GM23338 (cell line): Measurements from ENCODE around the gene IL1RL1. TPM values are rescaled to one million over a fixed set of nuclear protein-coding genes. Genes with fewer than 3 reads are reported as not detected.

Source experiments
- ATAC-seq: fragments of 200-7000 bp; cut with Tn5 transposase; 3 replicates; pipeline ENCODE4 v1.9.1; 2020
- DNase-seq: peaks from one replicate; pipeline ENCODE4 v3.0.0-alpha.2; 2015; ENCODE audit warnings: low spot score
- H2AFZ ChIP-seq: fragments of 200-600 bp; sonication (generic); 2 replicates; pipeline ENCODE4 v1.8.0; 2016; ENCODE audit warnings: antibody characterized with exemption, mild to moderate bottlenecking, moderate library complexity
- H3F3A ChIP-seq: fragments of 200-600 bp; sonication (generic); replicated peaks from 2 replicates; pipeline ENCODE4 v1.8.0; 2017; ENCODE audit warnings: antibody characterized with exemption, mixed run types, low read depth
- H3K27ac ChIP-seq: fragments of 200-600 bp; sonication (generic); 2 replicates; pipeline ENCODE4 v1.6.1; 2016; ENCODE audit warnings: low read depth
- H3K27me3 ChIP-seq: fragments of 200-600 bp; sonication (generic); 2 replicates; pipeline ENCODE4 v1.8.0; 2016; ENCODE audit warnings: mild to moderate bottlenecking, mixed run types, moderate library complexity; ENCODE audit not compliant: insufficient read depth
- H3K36me3 ChIP-seq: fragments of 200-600 bp; sonication (generic); 2 replicates; pipeline ENCODE4 v1.8.0; 2016; ENCODE audit warnings: mild to moderate bottlenecking; ENCODE audit not compliant: insufficient read depth
- H3K4me1 ChIP-seq: fragments of 200-600 bp; sonication (generic); 2 replicates; pipeline ENCODE4 v1.8.0; 2016; ENCODE audit warnings: mild to moderate bottlenecking, moderate library complexity; ENCODE audit not compliant: insufficient read depth
- H3K4me2 ChIP-seq: fragments of 200-600 bp; sonication (generic); 2 replicates; pipeline ENCODE4 v1.7.1; 2017; ENCODE audit warnings: mixed run types
- H3K4me3 ChIP-seq: fragments of 200-600 bp; sonication (generic); 2 replicates; pipeline ENCODE4 v1.6.1; 2016; ENCODE audit warnings: mixed run types
- H3K79me2 ChIP-seq: fragments of 200-600 bp; sonication (generic); replicated peaks from 2 replicates; pipeline ENCODE4 v1.8.0; 2017; ENCODE audit warnings: mild to moderate bottlenecking; ENCODE audit not compliant: insufficient read depth
- H3K9me2 ChIP-seq: fragments of 200-600 bp; sonication (generic); 2 replicates; pipeline ENCODE4 v1.8.0; 2017; ENCODE audit not compliant: insufficient read depth
- H4K20me1 ChIP-seq: fragments of 200-600 bp; sonication (generic); replicated peaks from 2 replicates; pipeline ENCODE4 v1.8.0; 2017; ENCODE audit warnings: mild to moderate bottlenecking; ENCODE audit not compliant: insufficient read depth
- H3K27ac Mint-ChIP-seq: 2 replicates; pipeline ENCODE4 v1.8.0; 2020; ENCODE audit warnings: inconsistent platforms, mild to moderate bottlenecking, moderate library complexity, mixed read lengths
- H3K27me3 Mint-ChIP-seq: 3 replicates; pipeline ENCODE4 v1.8.0; 2022; ENCODE audit warnings: low read depth, mild to moderate bottlenecking, moderate library complexity, mixed read lengths, inconsistent platforms; ENCODE audit not compliant: insufficient read depth, poor library complexity
- H3K36me3 Mint-ChIP-seq: 3 replicates; pipeline ENCODE4 v1.8.0; 2021; ENCODE audit warnings: low read depth, mild to moderate bottlenecking, inconsistent platforms, moderate library complexity, mixed read lengths
- H3K4me1 Mint-ChIP-seq: 3 replicates; pipeline ENCODE4 v1.8.0; 2020; ENCODE audit warnings: mild to moderate bottlenecking, inconsistent platforms, mixed read lengths
- H3K4me3 Mint-ChIP-seq: 3 replicates; pipeline ENCODE4 v1.8.0; 2021; ENCODE audit warnings: moderate library complexity, mild to moderate bottlenecking, inconsistent platforms, mixed read lengths
- H3K9me3 Mint-ChIP-seq: 3 replicates; pipeline ENCODE4 v1.8.0; 2020; ENCODE audit warnings: moderate library complexity, mild to moderate bottlenecking, inconsistent platforms, mixed read lengths
- EZH2 ChIP-seq: fragments of 200-600 bp; sonication (generic); IDR thresholded peaks from one replicate; pipeline ENCODE4 v1.8.0; 2017; ENCODE audit warnings: antibody characterized with exemption, mild to moderate bottlenecking, low read depth; ENCODE audit not compliant: unreplicated experiment
- NANOG ChIP-seq: IDR thresholded peaks from 2 replicates; pipeline ENCODE4 v1.6.1; 2016; ENCODE audit warnings: antibody characterized with exemption, borderline replicate concordance
- POLR2AphosphoS5 ChIP-seq: IDR thresholded peaks from 2 replicates; pipeline ENCODE4 v1.6.1; 2016; ENCODE audit warnings: antibody characterized with exemption, low read depth
- STAT1 ChIP-seq: IDR thresholded peaks from one replicate; pipeline ENCODE4 v1.6.1; 2016; ENCODE audit warnings: antibody characterized with exemption; ENCODE audit not compliant: unreplicated experiment
- polyA plus RNA-seq: library from polyadenylated mRNA; unstranded; fragments of >200 nt; fragmentation: Nextera tagmentation; extraction: Ambion mirVana; gene quantifications from 2 replicates; pipeline ENCODE4 v1.2.1, GENCODE V29; 2016
- total RNA-seq: library from RNA; depleted of rRNA; stranded (reverse); fragments of >200 nt; shearing (Covaris generic); gene quantifications from 2 replicates; pipeline ENCODE4 v1.2.3, GENCODE V29; 2014
- TF ChIP-seq, protein P1 (sequence below), 2 experiments: fragments of 200-600 bp in 1 of 2; sonication (generic) in 1 of 2; conservative IDR thresholded peaks; 2 replicates each; pipeline versions ENCODE4 v1.5.1 to v1.6.1; 2016 to 2017; ENCODE audit warnings: antibody characterized with exemption in 2 of 2, low read depth in 2 of 2, mild to moderate bottlenecking in 2 of 2, moderate library complexity in 1 of 2

Gene IL1RL1
- total and polyA plus RNA-seq, 2 experiments from 2014 or later, result not detected

DNA sequence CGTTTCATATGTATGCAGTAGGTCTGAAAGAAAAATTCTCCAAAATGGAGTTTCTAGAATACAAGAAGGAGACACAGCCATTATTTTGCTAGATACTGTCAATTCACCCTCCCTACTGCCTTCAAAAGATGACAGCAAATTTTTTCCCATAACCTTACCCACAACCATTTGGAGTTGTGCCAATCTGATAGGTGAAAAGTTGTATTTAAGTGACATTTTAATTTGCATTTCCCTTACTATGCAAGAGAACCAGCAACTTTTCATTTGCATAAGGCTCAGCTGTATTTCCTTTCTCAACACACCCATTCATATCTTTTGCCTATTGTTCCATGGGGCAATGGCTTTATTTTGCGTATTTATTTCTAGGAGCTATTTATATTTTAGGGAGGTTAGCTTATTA, 80.2 kb downstream of the IL1RL1 start:
- Histone ChIP-seq H4K20me1 (no peaks in the 10 kb centered on the region), H3K4me3 (no peak overlapping the region), H3K4me2 (no peak overlapping the region), H3K27me3 (no peaks in the 10 kb centered on the region), H3K27ac (no peak overlapping the region), H2AFZ (no peak overlapping the region), H3K4me1 (no peaks in the 10 kb centered on the region), H3K9me2 (0 out of 2 replicates have a peak, but pooled peaks cover 1% of the 10 kb centered on the region), H3F3A (no peaks in the 10 kb centered on the region), H3K36me3 (no peaks in the 10 kb centered on the region), H3K79me2 (no peaks in the 10 kb centered on the region)
- no peak for TF ChIP-seq POLR2AphosphoS5
- TF ChIP-seq, protein P1, sequence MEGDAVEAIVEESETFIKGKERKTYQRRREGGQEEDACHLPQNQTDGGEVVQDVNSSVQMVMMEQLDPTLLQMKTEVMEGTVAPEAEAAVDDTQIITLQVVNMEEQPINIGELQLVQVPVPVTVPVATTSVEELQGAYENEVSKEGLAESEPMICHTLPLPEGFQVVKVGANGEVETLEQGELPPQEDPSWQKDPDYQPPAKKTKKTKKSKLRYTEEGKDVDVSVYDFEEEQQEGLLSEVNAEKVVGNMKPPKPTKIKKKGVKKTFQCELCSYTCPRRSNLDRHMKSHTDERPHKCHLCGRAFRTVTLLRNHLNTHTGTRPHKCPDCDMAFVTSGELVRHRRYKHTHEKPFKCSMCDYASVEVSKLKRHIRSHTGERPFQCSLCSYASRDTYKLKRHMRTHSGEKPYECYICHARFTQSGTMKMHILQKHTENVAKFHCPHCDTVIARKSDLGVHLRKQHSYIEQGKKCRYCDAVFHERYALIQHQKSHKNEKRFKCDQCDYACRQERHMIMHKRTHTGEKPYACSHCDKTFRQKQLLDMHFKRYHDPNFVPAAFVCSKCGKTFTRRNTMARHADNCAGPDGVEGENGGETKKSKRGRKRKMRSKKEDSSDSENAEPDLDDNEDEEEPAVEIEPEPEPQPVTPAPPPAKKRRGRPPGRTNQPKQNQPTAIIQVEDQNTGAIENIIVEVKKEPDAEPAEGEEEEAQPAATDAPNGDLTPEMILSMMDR (conservative IDR thresholded peaks at IDR 0.05; ENCODE audit: low read depth in 2 of 2), result no peak
- no peak for ATAC-seq
- Mint-ChIP-seq H3K4me1 (no peaks in the 10 kb centered on the region), H3K36me3 (no peaks in the 10 kb centered on the region), H3K9me3 (no peaks in the 10 kb centered on the region; the same call in 2 of the 3 replicates), H3K27me3 (no peaks in the 10 kb centered on the region), H3K27ac (no peak overlapping the region), H3K4me3 (no peak overlapping the region)
- no peak for DNase-seq

DNA sequence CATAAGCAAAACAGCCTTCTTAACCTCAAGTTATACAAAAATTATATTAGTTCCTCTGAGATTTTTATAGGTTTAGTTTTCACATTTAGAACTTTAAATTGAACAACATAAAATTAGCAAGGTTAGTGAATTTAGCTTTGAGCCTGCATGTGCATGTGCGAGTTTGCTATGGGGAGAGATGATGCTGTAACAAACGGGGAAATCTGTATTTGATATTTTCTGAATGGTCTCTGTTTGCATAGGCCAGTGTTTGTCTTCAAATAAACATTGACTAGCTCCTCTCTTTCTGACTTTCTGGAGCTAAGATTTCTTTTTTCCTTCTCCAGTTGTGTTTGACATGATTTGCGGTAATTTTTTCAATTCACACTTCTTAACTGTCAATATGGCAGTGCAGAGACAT, 80.7 kb downstream of the IL1RL1 start:
- Histone ChIP-seq H4K20me1 (no peaks in the 10 kb centered on the region), H2AFZ (no peak overlapping the region), H3K4me1 (no peaks in the 10 kb centered on the region), H3K36me3 (no peaks in the 10 kb centered on the region), H3K4me2 (no peak overlapping the region), H3K4me3 (no peak overlapping the region), H3K79me2 (no peaks in the 10 kb centered on the region), H3F3A (no peaks in the 10 kb centered on the region), H3K27me3 (no peaks in the 10 kb centered on the region), H3K9me2 (no peaks in the 10 kb centered on the region), H3K27ac (no peak overlapping the region)
- no peaks in the 10 kb centered on the region for H3K36me3 Mint-ChIP-seq
- ATAC-seq, result no peak
- no peaks in the 10 kb centered on the region for H3K4me1 Mint-ChIP-seq
- TF ChIP-seq, protein P1 (conservative IDR thresholded peaks at IDR 0.05; ENCODE audit: low read depth in 2 of 2), result no peak
- no peak for TF ChIP-seq EZH2
- no peak for DNase-seq
- H3K9me3 Mint-ChIP-seq, result no peaks in the 10 kb centered on the region; the same call in 2 of the 3 replicates
- no peaks in the 10 kb centered on the region for H3K27me3 Mint-ChIP-seq
- H3K27ac Mint-ChIP-seq, result no peak overlapping the region
- H3K4me3 Mint-ChIP-seq, result no peak overlapping the region

DNA sequence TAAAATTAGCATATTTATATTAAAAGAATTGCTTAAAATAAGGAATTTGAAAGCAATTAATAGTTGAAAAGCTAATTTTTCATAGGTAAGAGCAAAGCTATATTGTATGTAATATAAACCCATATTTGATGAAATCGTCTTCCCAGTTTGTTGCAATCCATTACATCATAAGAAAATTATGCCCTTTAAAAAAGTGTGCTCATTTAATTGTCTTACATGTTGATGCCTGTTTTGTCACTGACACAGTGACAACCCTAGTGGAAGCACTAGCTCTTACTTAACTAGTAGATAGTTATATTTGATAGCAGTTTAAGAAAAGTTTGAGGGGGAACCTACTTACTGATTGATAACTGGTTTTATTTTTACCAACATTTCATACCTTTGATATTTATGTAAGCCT, 81.6 kb downstream of the IL1RL1 start:
- Histone ChIP-seq H3K4me2 (no peak overlapping the region), H3F3A (no peaks in the 10 kb centered on the region), H3K27ac (no peak overlapping the region), H3K4me1 (no peaks in the 10 kb centered on the region), H3K9me2 (no peaks in the 10 kb centered on the region), H3K79me2 (no peaks in the 10 kb centered on the region), H3K27me3 (no peaks in the 10 kb centered on the region), H4K20me1 (no peaks in the 10 kb centered on the region), H3K4me3 (no peak overlapping the region), H2AFZ (no peak overlapping the region), H3K36me3 (no peaks in the 10 kb centered on the region)
- DNase-seq (no peak), ATAC-seq (no peak)
- Mint-ChIP-seq H3K27me3 (no peaks in the 10 kb centered on the region), H3K4me1 (no peaks in the 10 kb centered on the region), H3K27ac (no peak overlapping the region), H3K36me3 (no peaks in the 10 kb centered on the region), H3K9me3 (no peaks in the 10 kb centered on the region), H3K4me3 (no peak overlapping the region)
- TF ChIP-seq NANOG (no peak), STAT1 (no peak)
- TF ChIP-seq, protein P1 (conservative IDR thresholded peaks at IDR 0.05; ENCODE audit: low read depth in 2 of 2), result no peak
